Keratinocyte (primary cell): ENCODE data around the gene CUTC. TPM values are rescaled to one million over a fixed set of nuclear protein-coding genes. Genes with fewer than 3 reads are reported as not detected.
A peak's percentile ranks its signal among the peaks of the same experiment; 100 is the strongest.

Experiments used
- DNase-seq: peaks from one replicate; pipeline ENCODE4 v3.0.0-alpha.2; 2011; ENCODE audit warnings: low read depth, missing footprints, low spot score
- FAIRE-seq: peaks from 2 replicates; lab custom pipeline; 2011; peaks lifted over from hg19 to GRCh38; lab: Jason Lieb, UNC
- H2AFZ ChIP-seq: 2 replicates; pipeline ENCODE4 v1.6.0; 2012; ENCODE audit warnings: low read length, control low read depth, inconsistent platforms; ENCODE audit not compliant: control insufficient read depth
- H3K27ac ChIP-seq: 2 replicates; pipeline ENCODE4 v1.5.1; 2011; ENCODE audit warnings: low read length; ENCODE audit not compliant: control insufficient read depth, insufficient read depth
- H3K27me3 ChIP-seq: 3 replicates; pipeline ENCODE4 v1.6.0; 2011; ENCODE audit warnings: low read length; ENCODE audit not compliant: control insufficient read depth, insufficient read depth; ENCODE audit errors: extremely low read depth
- H3K36me3 ChIP-seq, 2 experiments: 2 replicates in 1 of 2; 3 replicates in 1 of 2; pipeline ENCODE4 v1.5.1; 2011; ENCODE audit warnings: low read length in 2 of 2, mild to moderate bottlenecking in 1 of 2; ENCODE audit not compliant: control insufficient read depth in 2 of 2, insufficient read depth in 2 of 2; ENCODE audit errors: extremely low read depth in 1 of 2
- H3K4me1 ChIP-seq: 3 replicates; pipeline ENCODE4 v1.5.1; 2011; ENCODE audit warnings: low read length; ENCODE audit not compliant: control insufficient read depth, insufficient read depth; ENCODE audit errors: extremely low read depth
- H3K4me2 ChIP-seq: 3 replicates; pipeline ENCODE4 v1.6.0; 2011; ENCODE audit warnings: low read depth, low read length; ENCODE audit not compliant: control insufficient read depth, insufficient read depth; ENCODE audit errors: extremely low read depth
- H3K4me3 ChIP-seq, 3 experiments: fragments of 200-600 bp in 1 of 3; sonication (generic) in 1 of 3; 2 replicates in 2 of 3; 3 replicates in 1 of 3; pipeline ENCODE4 v1.5.1; 2011 to 2016; ENCODE audit warnings: low read length in 3 of 3, mild to moderate bottlenecking in 3 of 3, control low read depth in 2 of 3, inconsistent platforms in 1 of 3, low read depth in 1 of 3, mixed read lengths in 1 of 3, mixed run types in 1 of 3, moderate library complexity in 1 of 3; ENCODE audit not compliant: control insufficient read depth in 2 of 3, insufficient read depth in 2 of 3; ENCODE audit errors: extremely low read depth in 1 of 3
- H3K79me2 ChIP-seq: 2 replicates; pipeline ENCODE4 v1.6.0; 2012; ENCODE audit warnings: low read length; ENCODE audit not compliant: control insufficient read depth, insufficient read depth
- H3K9ac ChIP-seq: 3 replicates; pipeline ENCODE4 v1.6.0; 2011; ENCODE audit warnings: low read length; ENCODE audit not compliant: control insufficient read depth, insufficient read depth; ENCODE audit errors: extremely low read depth
- H3K9me1 ChIP-seq: 3 replicates; pipeline ENCODE4 v1.6.0; 2011; ENCODE audit warnings: low read length; ENCODE audit not compliant: control insufficient read depth, insufficient read depth; ENCODE audit errors: extremely low read depth
- H3K9me3 ChIP-seq: 2 replicates; pipeline ENCODE4 v1.5.1; 2012; ENCODE audit warnings: low read depth, low read length; ENCODE audit not compliant: control insufficient read depth
- H4K20me1 ChIP-seq: 3 replicates; pipeline ENCODE4 v1.6.0; 2011; ENCODE audit warnings: low read length; ENCODE audit not compliant: control insufficient read depth, insufficient read depth; ENCODE audit errors: extremely low read depth
- EZH2 ChIP-seq: IDR thresholded peaks from one replicate; pipeline ENCODE4 v1.6.1; 2012; ENCODE audit warnings: inconsistent platforms, mild to moderate bottlenecking, low read length, moderate library complexity
- dilution Hi-C: fragments of 300-500 bp; cut with MboI; formaldehyde crosslinking; loops from one replicate; pipeline ENCODE4 v1.7.0; 2020; ENCODE audit warnings: low sequenced_read_pairs; ENCODE audit not compliant: extremely low pct_ligation_motif_present
- polyA minus RNA-seq, 3 experiments: library from RNA; depleted of rRNA, polyadenylated mRNA; stranded (reverse); fragments of >200 nt; gene quantifications; 1 replicate in 1 of 3; 2 replicates in 1 of 3; 3 replicates in 1 of 3; pipeline ENCODE4 v1.2.3, GENCODE V29; 2011
- polyA plus RNA-seq, 5 experiments: library from polyadenylated mRNA; depleted of rRNA in 3 of 5; stranded (reverse) in 3 of 5; stranded (forward) in 1 of 5; unstranded in 1 of 5; fragments of >200 nt; gene quantifications; 1 replicate in 1 of 5; 2 replicates in 3 of 5; 3 replicates in 1 of 5; pipeline versions ENCODE4 v1.2.1 to v1.2.3, GENCODE V29; 2011 to 2012; ENCODE audit warnings: missing spikeins in 2 of 5, low read depth in 1 of 5, low replicate concordance in 1 of 5
- TF ChIP-seq, protein P1 (sequence below), 3 experiments: IDR thresholded peaks in 1 of 3; conservative IDR thresholded peaks in 1 of 3; optimal IDR thresholded peaks in 1 of 3; 2 replicates in 2 of 3; 3 replicates in 1 of 3; pipeline versions ENCODE3 to v1.5.1; 2011; ENCODE audit warnings: low read length in 3 of 3, mild to moderate bottlenecking in 3 of 3, moderate library complexity in 2 of 3, control low read depth in 1 of 3, inconsistent platforms in 1 of 3; ENCODE audit not compliant: insufficient read depth in 2 of 3; ENCODE audit errors: extremely low read depth in 1 of 3

Gene CUTC, protein sequence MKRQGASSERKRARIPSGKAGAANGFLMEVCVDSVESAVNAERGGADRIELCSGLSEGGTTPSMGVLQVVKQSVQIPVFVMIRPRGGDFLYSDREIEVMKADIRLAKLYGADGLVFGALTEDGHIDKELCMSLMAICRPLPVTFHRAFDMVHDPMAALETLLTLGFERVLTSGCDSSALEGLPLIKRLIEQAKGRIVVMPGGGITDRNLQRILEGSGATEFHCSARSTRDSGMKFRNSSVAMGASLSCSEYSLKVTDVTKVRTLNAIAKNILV
- 16.7 to 29.5 TPM (median 24.3 TPM) in 3 replicates for polyA plus RNA-seq
- 17.5 TPM for polyA plus RNA-seq (2011; ENCODE audit: low read depth)
- 18.6 and 22.1 TPM in 2 replicates for polyA plus RNA-seq (2011; cell fraction: cytosol; rRNA removed)
- 22.3 and 28.0 TPM in 2 replicates for polyA plus RNA-seq (2011; cell fraction: nucleus; rRNA removed)
- polyA plus RNA-seq (2012; ENCODE audit: low replicate concordance) = 18.6 and 25.9 TPM in 2 replicates
- 10.7 to 15.8 TPM (median 11.1 TPM) in 3 replicates for polyA minus RNA-seq
- polyA minus RNA-seq (2011; cell fraction: cytosol; rRNA and poly(A)+ RNA removed) = 9.0 TPM
- 10.0 and 16.6 TPM in 2 replicates for polyA minus RNA-seq (2011; cell fraction: nucleus; rRNA and poly(A)+ RNA removed)

DNA sequence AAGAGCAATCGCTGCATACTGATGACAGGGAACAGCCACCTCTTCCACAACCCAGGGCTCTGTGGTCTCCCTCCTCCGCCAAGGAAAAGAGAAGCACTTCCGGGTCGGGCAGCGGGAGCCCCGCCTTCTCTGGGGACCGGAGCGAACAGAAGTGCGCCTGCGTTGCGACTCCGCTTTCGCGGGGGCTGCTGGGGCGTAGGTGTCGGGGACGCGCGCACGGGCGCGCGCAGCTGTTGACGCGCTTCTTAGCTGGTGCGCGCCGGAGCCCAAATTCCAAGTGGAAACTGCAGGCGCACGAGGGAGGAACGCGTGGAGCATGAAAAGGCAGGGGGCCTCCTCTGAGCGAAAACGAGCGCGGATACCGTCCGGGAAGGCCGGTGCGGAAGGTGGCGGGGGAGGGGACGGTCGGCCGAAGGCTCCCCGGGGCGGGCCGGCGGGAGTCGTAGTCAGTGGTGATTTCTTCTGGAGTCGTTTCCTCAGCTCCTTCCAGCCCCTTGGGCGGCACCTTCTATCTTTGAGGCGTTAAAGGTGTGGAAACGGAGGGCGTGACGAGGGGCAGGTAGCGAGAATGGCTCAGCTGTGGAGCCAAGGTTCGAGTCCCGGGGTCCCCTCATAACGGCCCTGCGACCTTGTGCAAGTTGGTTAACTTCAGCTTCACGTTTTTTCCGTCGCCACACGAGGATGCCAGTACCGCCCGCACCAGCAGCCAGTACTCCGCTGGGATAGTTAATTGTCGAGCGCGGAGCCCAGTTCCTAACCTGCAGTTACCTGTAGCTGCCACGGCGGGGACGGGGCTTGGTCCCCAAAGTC, at the start of gene CUTC, which contains the start of gene COX15:
Gene CUTC (plus strand): TSS at position 202 of the 810 bp plus-strand sequence. CDS start 115 bp downstream, at position 317.
Gene COX15 (minus strand): TSS at position 95 of the 810 bp plus-strand sequence. CDS start 78 bp downstream, at position 17.
- Histone ChIP-seq H3K79me2 (peaks cover 22% of the 10 kb centered on the region), H3K9me3 (no peaks in the 10 kb centered on the region), H3K27ac (peak within 1 kb of the TSS; percentile 91), H2AFZ (peak within 1 kb of the TSS; percentile 92), H3K27me3 (no peaks in the 10 kb centered on the region), H3K9ac (peak within 1 kb of the TSS; percentile 89), H3K4me2 (peak within 1 kb of the TSS; percentile 85), H3K36me3 (peaks cover 4 to 8% of the 10 kb centered on the region in 2 experiments), H3K4me1 (peaks cover 16% of the 10 kb centered on the region), H3K9me1 (peaks cover 5% of the 10 kb centered on the region), H3K4me3 (peak within 1 kb of the TSS; percentile 78 to 86 (median 84)), H4K20me1 (no peaks in the 10 kb centered on the region)
- dilution Hi-C loops = no loop called here
- FAIRE-seq = peak; percentile 69
- TF ChIP-seq, protein P1, sequence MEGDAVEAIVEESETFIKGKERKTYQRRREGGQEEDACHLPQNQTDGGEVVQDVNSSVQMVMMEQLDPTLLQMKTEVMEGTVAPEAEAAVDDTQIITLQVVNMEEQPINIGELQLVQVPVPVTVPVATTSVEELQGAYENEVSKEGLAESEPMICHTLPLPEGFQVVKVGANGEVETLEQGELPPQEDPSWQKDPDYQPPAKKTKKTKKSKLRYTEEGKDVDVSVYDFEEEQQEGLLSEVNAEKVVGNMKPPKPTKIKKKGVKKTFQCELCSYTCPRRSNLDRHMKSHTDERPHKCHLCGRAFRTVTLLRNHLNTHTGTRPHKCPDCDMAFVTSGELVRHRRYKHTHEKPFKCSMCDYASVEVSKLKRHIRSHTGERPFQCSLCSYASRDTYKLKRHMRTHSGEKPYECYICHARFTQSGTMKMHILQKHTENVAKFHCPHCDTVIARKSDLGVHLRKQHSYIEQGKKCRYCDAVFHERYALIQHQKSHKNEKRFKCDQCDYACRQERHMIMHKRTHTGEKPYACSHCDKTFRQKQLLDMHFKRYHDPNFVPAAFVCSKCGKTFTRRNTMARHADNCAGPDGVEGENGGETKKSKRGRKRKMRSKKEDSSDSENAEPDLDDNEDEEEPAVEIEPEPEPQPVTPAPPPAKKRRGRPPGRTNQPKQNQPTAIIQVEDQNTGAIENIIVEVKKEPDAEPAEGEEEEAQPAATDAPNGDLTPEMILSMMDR (optimal IDR thresholded peaks at IDR 0.05 in 1 of 3, IDR thresholded peaks at IDR 0.05 in 1 of 3, conservative IDR thresholded peaks at IDR 0.05 in 1 of 3; ENCODE audit: extremely low read depth in 1 of 3, insufficient read depth in 2 of 3, low read length in 3 of 3) = peak; percentile 46 to 65 (median 56)
- TF ChIP-seq EZH2 = no peak
- peak; percentile 69 for DNase-seq

DNA sequence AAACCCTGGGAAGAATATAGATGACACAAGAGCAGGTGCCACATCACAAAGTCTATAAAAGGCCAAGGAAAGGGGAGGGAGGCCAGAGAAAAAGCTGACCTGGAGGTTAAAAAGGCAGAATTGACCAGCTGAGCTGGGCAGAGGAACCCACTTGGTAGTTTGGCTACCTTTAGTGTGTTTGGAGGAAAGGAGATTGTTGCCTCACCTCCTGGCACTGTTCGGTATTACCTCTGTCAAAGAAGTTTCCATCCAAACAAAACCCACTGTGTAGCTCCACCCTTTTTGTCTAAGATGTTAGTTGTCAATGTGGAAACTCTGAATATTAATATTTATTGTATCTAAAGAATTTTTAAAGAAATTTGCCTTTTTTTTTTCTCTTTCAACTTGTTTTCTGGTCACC, 49.3 kb upstream of the CUTC start:
- no peaks in the 10 kb centered on the region for H3K27me3 ChIP-seq
- H3K27ac ChIP-seq = no peak overlapping the region

More for the DNA sequence above, 49.3 kb upstream of the CUTC start:
- peaks cover 34% of the 10 kb centered on the region for H3K4me1 ChIP-seq
- no peak overlapping the region for H3K9ac ChIP-seq
- no peak overlapping the region for H3K4me2 ChIP-seq
- DNase-seq (no peak), FAIRE-seq (peak; percentile 39)
- no peaks in the 10 kb centered on the region for H4K20me1 ChIP-seq
- H3K79me2 ChIP-seq = peaks cover 5% of the 10 kb centered on the region
- dilution Hi-C loops = no loop called here
- peaks cover 15 to 18% of the 10 kb centered on the region in 2 experiments for H3K36me3 ChIP-seq
- H3K4me3 ChIP-seq = no peak overlapping the region
- TF ChIP-seq, protein P1 (optimal IDR thresholded peaks at IDR 0.05 in 1 of 3, IDR thresholded peaks at IDR 0.05 in 1 of 3, conservative IDR thresholded peaks at IDR 0.05 in 1 of 3; ENCODE audit: extremely low read depth in 1 of 3, insufficient read depth in 2 of 3, low read length in 3 of 3) = peak; percentile 35 to 58 (median 49)
- no peak for TF ChIP-seq EZH2
- H2AFZ ChIP-seq = no peak overlapping the region
- no peaks in the 10 kb centered on the region for H3K9me1 ChIP-seq
- no peaks in the 10 kb centered on the region for H3K9me3 ChIP-seq
